CD4-positive, alpha-beta memory T cell (primary cell): ENCODE results near the gene HINFP. TPM values are rescaled to one million over a fixed set of nuclear protein-coding genes. Genes with fewer than 3 reads are reported as not detected.

Source experiments
- CTCF ChIA-PET: fragments of 350-600 bp; sonication (Branson Sonifier 250); formaldehyde crosslinking; loops from one replicate; lab custom pipeline; 2021; ENCODE audit warnings: inconsistent platforms; ENCODE audit not compliant: partially characterized antibody; lab: Charles Lee
- POLR2A ChIA-PET: fragments of 350-600 bp; sonication (Branson Sonifier 250); formaldehyde crosslinking; loops from one replicate; lab custom pipeline; 2021; ENCODE audit not compliant: partially characterized antibody; lab: Charles Lee
- DNase-seq, 5 donors: peaks; one replicate each; pipeline versions ENCODE4 v3.0.0 to v3.0.0-alpha.2; 2020 to 2022; ENCODE audit warnings: mixed read lengths in 1 of 5
- H3K27ac ChIP-seq: one replicate; pipeline ENCODE4 v1.7.0; 2013; ENCODE audit warnings: low read depth, low read length
- H3K27me3 ChIP-seq: 2 replicates; pipeline ENCODE4 v1.7.0; 2013; ENCODE audit warnings: mild to moderate bottlenecking, low read length, moderate library complexity; ENCODE audit not compliant: insufficient read depth
- H3K36me3 ChIP-seq: 2 replicates; pipeline ENCODE4 v1.7.0; 2013; ENCODE audit warnings: mild to moderate bottlenecking, low read length, moderate library complexity; ENCODE audit not compliant: insufficient read depth
- H3K4me1 ChIP-seq: 2 replicates; pipeline ENCODE4 v1.7.0; 2013; ENCODE audit warnings: mild to moderate bottlenecking, low read length, moderate library complexity; ENCODE audit not compliant: insufficient read depth
- H3K4me3 ChIP-seq, 2 donors: one replicate each; pipeline ENCODE4 v1.7.0; 2013; ENCODE audit warnings: low read length in 2 of 2, mild to moderate bottlenecking in 1 of 2
- H3K9me3 ChIP-seq, 2 donors: one replicate each; pipeline ENCODE4 v1.7.0; 2013; ENCODE audit warnings: low read length in 2 of 2, control low read depth in 1 of 2; ENCODE audit not compliant: control insufficient read depth in 1 of 2
- H3K27ac Mint-ChIP-seq, 7 donors: one replicate each; pipeline ENCODE4 v1.8.0; 2020 to 2021; ENCODE audit warnings: mixed read lengths in 7 of 7, mild to moderate bottlenecking in 6 of 7, inconsistent platforms in 3 of 7, moderate library complexity in 3 of 7
- H3K27me3 Mint-ChIP-seq, 2 donors: one replicate each; pipeline ENCODE4 v1.8.0; 2020 to 2021; ENCODE audit warnings: mixed read lengths in 2 of 2
- H3K36me3 Mint-ChIP-seq, 2 donors: one replicate each; pipeline ENCODE4 v1.8.0; 2020 to 2021; ENCODE audit warnings: mixed read lengths in 2 of 2, inconsistent platforms in 1 of 2, mild to moderate bottlenecking in 1 of 2
- H3K4me1 Mint-ChIP-seq, 4 donors: one replicate each; pipeline ENCODE4 v1.8.0; 2020 to 2021; ENCODE audit warnings: mixed read lengths in 4 of 4, mild to moderate bottlenecking in 1 of 4
- H3K4me3 Mint-ChIP-seq, 8 donors: one replicate each; pipeline ENCODE4 v1.8.0; 2020 to 2021; ENCODE audit warnings: mixed read lengths in 8 of 8, mild to moderate bottlenecking in 7 of 8, moderate library complexity in 6 of 8, inconsistent platforms in 3 of 8
- H3K9me3 Mint-ChIP-seq, 8 donors: one replicate each; pipeline ENCODE4 v1.8.0; 2020 to 2021; ENCODE audit warnings: mixed read lengths in 8 of 8, mild to moderate bottlenecking in 5 of 8, inconsistent platforms in 3 of 8, moderate library complexity in 1 of 8
- intact Hi-C: fragments of 100-400 bp; cut with micrococcal nuclease; formaldehyde crosslinking; loops from one replicate; pipeline ENCODE4 v1.15.1; 2023
- polyA plus RNA-seq, 2 donors: library from polyadenylated mRNA; unstranded; fragments of 300-500 nt; fragmentation: Illumina TruSeq; gene quantifications; one replicate each; pipeline ENCODE4 v1.2.3, GENCODE V29; 2021
- total RNA-seq, 2 experiments: library from RNA; stranded (reverse); gene quantifications; one replicate each; pipeline ENCODE4 v1.2.3, GENCODE V29; 2021

HINFP gene
- total and polyA plus RNA-seq, 4 experiments from 2014 or later, result 9.3 to 75.3 (median 43.4) TPM

DNA sequence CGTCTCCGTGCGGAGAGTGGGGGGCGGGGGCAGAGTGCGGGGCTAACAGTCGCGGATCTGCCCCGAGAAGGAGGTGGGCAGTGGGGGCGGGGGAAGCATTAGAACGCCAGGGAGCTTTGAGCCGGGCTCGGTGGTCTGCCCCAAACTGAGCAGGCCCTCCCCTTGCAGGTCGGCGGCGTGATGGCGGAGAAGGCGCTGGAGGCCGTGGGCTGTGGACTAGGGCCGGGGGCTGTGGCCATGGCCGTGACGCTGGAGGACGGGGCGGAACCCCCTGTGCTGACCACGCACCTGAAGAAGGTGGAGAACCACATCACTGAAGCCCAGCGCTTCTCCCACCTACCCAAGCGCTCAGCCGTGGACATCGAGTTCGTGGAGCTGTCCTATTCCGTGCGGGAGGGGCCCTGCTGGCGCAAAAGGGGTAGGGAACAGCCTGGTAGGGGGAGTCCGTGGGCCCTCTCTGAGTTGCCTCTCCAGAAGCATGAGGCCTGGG is 28.5 kb downstream of the HINFP start:
- H3K9me3 Mint-ChIP-seq, result no peaks in the 10 kb centered on the region
- intact Hi-C loops, result loop anchor here (2.0 to 10.0 kb wide), 2 partner anchors 45 to 55 kb away; a partner anchor contains a TSS
- ChIA-PET CTCF (interaction anchor here (0.8 kb wide), 1 partner anchor 19 kb away, joined by 5 read pairs; the partner anchor contains the start of gene NLRX1), POLR2A (interaction anchor here (0.8 to 2.9 kb wide), 4 partner anchors 19 to 55 kb away, joined by 4 to 10 read pairs (median 6); partner anchors contain the start of genes HINFP and NLRX1)
- Histone ChIP-seq H3K4me3 (peak overlapping the region in 1 of 2 donors; percentile 12), H3K27ac (no peak overlapping the region), H3K9me3 (no peaks in the 10 kb centered on the region), H3K4me1 (peaks cover 14% of the 10 kb centered on the region), H3K27me3 (peaks cover 13% of the 10 kb centered on the region), H3K36me3 (no peaks in the 10 kb centered on the region)
- H3K4me1 Mint-ChIP-seq, result peaks cover 2 to 15% (median 9%) of the 10 kb centered on the region in 4 donors
- no peaks in the 10 kb centered on the region for H3K36me3 Mint-ChIP-seq
- H3K27ac Mint-ChIP-seq, result no peak overlapping the region
- H3K4me3 Mint-ChIP-seq, result peak overlapping the region in 7 of 8 donors; percentile 5 to 71 (median 44)
- H3K27me3 Mint-ChIP-seq, result peaks cover 8 to 31% of the 10 kb centered on the region in 2 donors
- no peak for DNase-seq

GRCh38 chr11:119152043-119152442 is 30.7 kb downstream of the HINFP start:
- no peaks in the 10 kb centered on the region for H3K36me3 Mint-ChIP-seq
- H3K27ac Mint-ChIP-seq, result no peak overlapping the region
- Histone ChIP-seq H3K36me3 (no peaks in the 10 kb centered on the region), H3K27me3 (peaks cover 13% of the 10 kb centered on the region), H3K4me3 (no peak overlapping the region), H3K27ac (no peak overlapping the region), H3K9me3 (no peaks in the 10 kb centered on the region), H3K4me1 (peaks cover 14% of the 10 kb centered on the region)
- H3K27me3 Mint-ChIP-seq, result peaks cover 8 to 28% of the 10 kb centered on the region in 2 donors
- intact Hi-C loops, result no loop called here
- H3K4me1 Mint-ChIP-seq, result peaks cover 4 to 15% (median 9%) of the 10 kb centered on the region in 4 donors
- no peaks in the 10 kb centered on the region for H3K9me3 Mint-ChIP-seq
- DNase-seq, result no peak
- peak overlapping the region in 1 of 8 donors; percentile 15 for H3K4me3 Mint-ChIP-seq
- CTCF ChIA-PET, result interaction anchor here (0.9 to 1.0 kb wide), 2 partner anchors 9 to 172 kb away, joined by 4 read pairs; no protein-coding TSS in a partner anchor
- POLR2A ChIA-PET, result no interaction called here

GRCh38 chr11:119152604-119153003 is 31.2 kb downstream of the HINFP start:
- intact Hi-C loops, result no loop called here
- Mint-ChIP-seq H3K4me1 (peaks cover 4 to 11% (median 7%) of the 10 kb centered on the region in 4 donors), H3K27me3 (peaks cover 8 to 23% of the 10 kb centered on the region in 2 donors), H3K36me3 (no peaks in the 10 kb centered on the region), H3K27ac (no peak overlapping the region), H3K4me3 (no peak overlapping the region), H3K9me3 (no peaks in the 10 kb centered on the region)
- DNase-seq, result no peak
- ChIA-PET CTCF (interaction anchor here (1.1 kb wide), 1 partner anchor 14 kb away, joined by 3 read pairs; no protein-coding TSS in a partner anchor), POLR2A (no interaction called here)
- peaks cover 10% of the 10 kb centered on the region for H3K27me3 ChIP-seq
- peaks cover 14% of the 10 kb centered on the region for H3K4me1 ChIP-seq
- no peaks in the 10 kb centered on the region for H3K36me3 ChIP-seq
- H3K9me3 ChIP-seq, result no peaks in the 10 kb centered on the region
- H3K27ac ChIP-seq, result no peak overlapping the region
- H3K4me3 ChIP-seq, result no peak overlapping the region

GRCh38 chr11:119153049-119153818 is 31.9 kb downstream of the HINFP start:
- H3K27me3 ChIP-seq, result peaks cover 4% of the 10 kb centered on the region
- Mint-ChIP-seq H3K4me3 (no peak overlapping the region), H3K27ac (no peak overlapping the region), H3K9me3 (no peaks in the 10 kb centered on the region), H3K4me1 (peaks cover 1 to 5% (median 3%) of the 10 kb centered on the region in 4 donors), H3K36me3 (no peaks in the 10 kb centered on the region), H3K27me3 (peaks cover 4 to 18% of the 10 kb centered on the region in 2 donors)
- POLR2A ChIA-PET, result no interaction called here
- H3K4me1 ChIP-seq, result peaks cover 11% of the 10 kb centered on the region
- H3K27ac ChIP-seq, result no peak overlapping the region
- intact Hi-C loops, result no loop called here
- no peaks in the 10 kb centered on the region for H3K9me3 ChIP-seq
- H3K36me3 ChIP-seq, result no peaks in the 10 kb centered on the region
- no peak overlapping the region for H3K4me3 ChIP-seq
- DNase-seq, result no peak
- CTCF ChIA-PET, result interaction anchor here (1.0 to 1.7 kb wide), 3 partner anchors 7 to 44 kb away, joined by 3 to 5 read pairs (median 3); no protein-coding TSS in a partner anchor

DNA sequence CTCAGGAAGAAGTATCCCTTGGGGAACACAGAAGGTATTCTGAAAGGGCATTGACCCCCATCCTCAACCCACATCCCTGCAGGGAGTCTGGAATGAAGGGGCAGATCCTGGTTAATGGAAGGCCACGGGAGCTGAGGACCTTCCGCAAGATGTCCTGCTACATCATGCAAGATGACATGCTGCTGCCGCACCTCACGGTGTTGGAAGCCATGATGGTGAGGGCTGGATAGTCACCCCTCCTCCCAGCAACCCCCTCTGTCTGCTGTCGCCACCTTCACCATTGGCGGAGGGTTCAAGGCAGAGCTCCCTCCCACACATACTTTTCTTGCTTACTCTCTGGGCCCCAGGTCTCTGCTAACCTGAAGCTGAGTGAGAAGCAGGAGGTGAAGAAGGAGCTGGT is 32.8 kb downstream of the HINFP start:
- Histone ChIP-seq H3K27me3 (no peaks in the 10 kb centered on the region), H3K4me3 (no peak overlapping the region), H3K9me3 (no peaks in the 10 kb centered on the region), H3K36me3 (no peaks in the 10 kb centered on the region), H3K27ac (no peak overlapping the region), H3K4me1 (peaks cover 5% of the 10 kb centered on the region)
- no peak for DNase-seq
- ChIA-PET POLR2A (interaction anchor here (1.0 kb wide), 2 partner anchors 10 to 52 kb away, joined by 3 read pairs; partner anchors contain the start of gene DPAGT1), CTCF (interaction anchor here (1.0 to 1.7 kb wide), 2 partner anchors 8 to 43 kb away, joined by 3 to 5 read pairs; no protein-coding TSS in a partner anchor)
- Mint-ChIP-seq H3K27ac (no peak overlapping the region), H3K4me3 (no peak overlapping the region), H3K4me1 (peaks cover 0 to 1% (median 0%) of the 10 kb centered on the region in 4 donors), H3K36me3 (no peaks in the 10 kb centered on the region), H3K27me3 (peaks cover 1 to 16% of the 10 kb centered on the region in 2 donors), H3K9me3 (no peaks in the 10 kb centered on the region)
- intact Hi-C loops, result no loop called here

- Mint-ChIP-seq H3K9me3 (no peaks in the 10 kb centered on the region), H3K4me1 (peaks cover 0 to 1% (median 0%) of the 10 kb centered on the region in 4 donors), H3K36me3 (no peaks in the 10 kb centered on the region), H3K27ac (peak overlapping the region in 1 of 7 donors; percentile 7), H3K4me3 (no peak overlapping the region), H3K27me3 (peaks cover 1 to 14% of the 10 kb centered on the region in 2 donors)
- intact Hi-C loops, result no loop called here
- H3K4me3 ChIP-seq, result no peak overlapping the region
- no peaks in the 10 kb centered on the region for H3K9me3 ChIP-seq
- no peaks in the 10 kb centered on the region for H3K27me3 ChIP-seq
- H3K4me1 ChIP-seq, result no peaks in the 10 kb centered on the region
- no peak overlapping the region for H3K27ac ChIP-seq
- POLR2A ChIA-PET, result interaction anchor here (0.6 to 1.5 kb wide), 2 partner anchors 13 to 138 kb away, joined by 3 to 5 read pairs; partner anchors contain the start of gene RPS25
- CTCF ChIA-PET, result interaction anchor here (0.9 to 1.1 kb wide), 2 partner anchors 10 to 61 kb away, joined by 3 read pairs; a partner anchor contains a TSS
- H3K36me3 ChIP-seq, result no peaks in the 10 kb centered on the region
- DNase-seq, result no peak
Measured at GRCh38 chr11:119155733-119156492, 34.5 kb downstream of the HINFP start.
